ENCODE results near the gene EGFR.

Gene EGFR

DNA sequence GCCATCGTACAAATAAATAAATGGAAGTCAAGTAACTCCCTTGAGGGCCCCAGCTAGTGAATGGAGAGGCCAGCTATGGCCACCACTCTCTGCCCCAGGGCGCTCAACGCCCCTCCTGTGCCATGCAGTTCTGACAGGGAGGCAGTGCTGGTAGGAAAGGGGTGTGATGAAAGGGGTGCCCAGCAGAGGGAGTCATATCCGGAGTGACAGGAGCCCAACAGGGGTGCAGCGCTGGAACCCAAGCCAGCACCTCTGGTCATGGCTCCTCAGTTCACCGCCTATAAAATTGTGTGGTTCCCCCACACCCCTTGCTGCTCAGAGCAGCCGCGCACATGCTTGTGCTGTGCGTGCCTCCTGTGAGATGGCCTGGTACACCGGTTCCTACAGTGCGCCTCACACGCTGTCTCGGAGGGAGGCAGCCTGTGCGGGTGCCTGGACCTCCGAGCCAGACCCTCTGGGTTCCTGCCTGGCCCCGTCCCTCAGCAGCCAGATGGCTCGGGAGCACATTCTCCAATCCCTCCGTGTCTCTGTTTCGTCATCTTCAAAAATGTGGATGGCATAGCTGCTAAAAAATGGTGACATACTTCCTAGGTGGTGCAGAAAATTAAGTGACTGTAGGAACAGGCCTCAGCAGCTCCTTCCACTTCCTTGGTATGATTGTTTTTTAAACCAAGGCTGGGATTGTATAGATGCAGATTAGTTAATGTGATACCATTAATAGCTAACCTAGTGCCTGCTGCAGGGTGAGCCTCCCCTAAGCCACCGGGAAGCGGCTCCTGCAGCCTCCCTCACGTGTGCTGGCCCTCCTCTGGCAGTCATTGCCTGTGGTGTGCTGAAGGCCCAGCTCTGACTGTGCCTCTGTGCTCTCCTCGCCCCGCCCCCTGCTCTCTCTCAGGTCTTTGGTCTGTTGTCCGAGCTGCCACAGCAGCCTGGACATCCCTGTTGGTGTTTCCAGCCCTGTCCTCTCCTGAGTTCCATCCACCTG, 125.8 kb downstream of the EGFR start:
- DNase-seq (ENCODE audit: low read depth in 2 of 2), result no peak

GRCh38 chr7:55145606-55146005, 126.8 kb downstream of the EGFR start:
- DNase-seq (ENCODE audit: low read depth in 2 of 2), result no peak

DNA sequence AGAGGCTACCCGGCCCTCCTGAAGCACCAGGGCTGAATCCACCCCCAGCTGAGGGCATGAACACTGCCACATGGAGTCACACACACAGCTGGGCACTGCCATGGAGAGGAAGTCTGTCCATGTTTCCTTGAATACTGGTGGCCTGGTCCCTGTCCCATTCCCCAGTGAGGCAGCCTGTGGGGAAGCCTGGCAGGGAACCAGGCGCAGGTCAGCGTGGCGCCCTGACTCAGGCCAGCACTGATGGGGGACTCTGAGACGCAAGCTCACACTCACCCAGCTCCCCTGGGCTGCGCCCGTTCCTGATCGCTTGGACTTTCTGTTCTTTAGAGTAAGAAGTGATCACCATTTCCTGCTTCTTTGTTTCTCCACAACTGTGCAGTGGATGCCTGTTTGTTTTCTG, 128.3 kb downstream of the EGFR start:
- no peak for DNase-seq (ENCODE audit: low read depth in 2 of 2)

DNA sequence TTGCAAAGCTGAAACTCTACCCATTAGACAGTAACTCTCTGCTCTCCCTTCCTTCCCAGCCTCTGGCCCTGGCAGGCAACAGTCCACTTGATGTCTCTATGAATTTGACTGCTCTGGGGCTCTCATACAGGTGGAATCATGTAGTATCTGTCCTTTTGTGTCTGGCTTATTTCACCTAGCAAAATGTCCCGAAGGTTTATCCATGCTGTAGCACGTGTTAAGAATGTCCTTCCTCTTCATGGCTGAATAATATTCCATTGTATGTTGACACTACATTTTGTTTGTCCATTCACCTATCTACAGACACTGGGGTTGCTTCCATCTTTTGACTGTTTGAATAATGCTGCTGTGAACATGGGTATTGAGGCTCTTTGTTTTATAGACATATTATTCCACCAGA, 128.9 kb downstream of the EGFR start:
- DNase-seq (ENCODE audit: low read depth in 2 of 2), result no peak

- DNase-seq (ENCODE audit: low read depth in 2 of 2), result no peak
Measured at GRCh38 chr7:55148571-55148970, 129.8 kb downstream of the EGFR start.

DNA sequence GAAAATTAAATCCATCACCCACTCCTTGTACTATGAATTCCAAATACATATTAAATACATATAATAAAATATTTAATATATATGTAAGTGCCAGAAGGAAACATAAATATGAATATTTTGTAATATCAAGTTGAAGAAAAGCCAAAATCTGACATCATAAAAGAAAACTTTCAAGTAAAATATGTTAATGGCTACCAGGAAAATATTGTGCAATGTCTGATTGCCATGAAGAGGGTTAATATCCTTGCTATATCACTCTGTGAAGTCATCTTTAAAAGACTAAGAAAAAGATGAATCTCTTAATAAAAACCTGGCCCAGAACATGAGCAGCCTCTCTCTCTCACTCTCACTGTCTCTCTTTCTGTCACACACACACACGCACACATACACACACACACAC, 130.2 kb downstream of the EGFR start:
- DNase-seq (ENCODE audit: low read depth in 2 of 2), result no peak

DNA sequence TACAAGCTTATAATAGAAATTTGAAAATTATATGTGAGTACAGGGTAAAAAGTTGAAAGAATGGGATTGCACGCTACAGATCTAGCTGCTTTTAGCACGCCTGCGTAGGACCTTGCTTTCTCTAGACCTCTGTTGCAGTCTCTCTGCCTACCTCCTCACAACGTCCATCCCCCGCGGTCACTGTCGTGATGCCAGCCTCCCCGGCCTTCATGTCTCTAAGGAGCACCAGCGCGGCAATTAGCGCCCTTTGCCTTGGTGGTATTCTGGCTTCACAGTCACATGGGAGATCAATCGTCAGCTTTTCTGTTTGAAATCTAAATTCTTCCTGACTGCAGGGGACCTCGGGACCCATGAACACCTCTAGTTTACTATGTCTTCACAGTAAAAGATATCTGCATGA, 131.3 kb downstream of the EGFR start:
- DNase-seq (ENCODE audit: low read depth in 2 of 2), result no peak

GRCh38 chr7:55150709-55151451, 132.1 kb downstream of the EGFR start:
- no peak for DNase-seq (ENCODE audit: low read depth in 2 of 2)

DNA sequence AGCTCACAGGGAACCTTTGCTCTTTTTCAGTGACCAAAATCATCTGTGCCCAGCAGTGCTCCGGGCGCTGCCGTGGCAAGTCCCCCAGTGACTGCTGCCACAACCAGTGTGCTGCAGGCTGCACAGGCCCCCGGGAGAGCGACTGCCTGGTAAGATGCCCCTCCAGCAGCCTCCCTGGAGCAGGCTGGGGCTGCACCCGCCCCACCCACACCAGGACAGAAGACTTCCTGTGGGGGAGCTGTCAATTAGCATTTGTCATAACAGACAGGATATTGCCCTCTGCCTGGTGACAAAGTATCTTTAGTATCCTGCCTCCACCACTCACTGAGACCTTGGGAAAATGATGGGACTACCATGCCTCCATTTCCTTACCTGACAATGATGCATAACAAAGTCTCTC, 133.7 kb downstream of the EGFR start:
- DNase-seq (ENCODE audit: low read depth in 2 of 2), result no peak

- DNase-seq (ENCODE audit: low read depth in 2 of 2), result no peak
Measured at GRCh38 chr7:55154096-55154495, 135.3 kb downstream of the EGFR start.

DNA sequence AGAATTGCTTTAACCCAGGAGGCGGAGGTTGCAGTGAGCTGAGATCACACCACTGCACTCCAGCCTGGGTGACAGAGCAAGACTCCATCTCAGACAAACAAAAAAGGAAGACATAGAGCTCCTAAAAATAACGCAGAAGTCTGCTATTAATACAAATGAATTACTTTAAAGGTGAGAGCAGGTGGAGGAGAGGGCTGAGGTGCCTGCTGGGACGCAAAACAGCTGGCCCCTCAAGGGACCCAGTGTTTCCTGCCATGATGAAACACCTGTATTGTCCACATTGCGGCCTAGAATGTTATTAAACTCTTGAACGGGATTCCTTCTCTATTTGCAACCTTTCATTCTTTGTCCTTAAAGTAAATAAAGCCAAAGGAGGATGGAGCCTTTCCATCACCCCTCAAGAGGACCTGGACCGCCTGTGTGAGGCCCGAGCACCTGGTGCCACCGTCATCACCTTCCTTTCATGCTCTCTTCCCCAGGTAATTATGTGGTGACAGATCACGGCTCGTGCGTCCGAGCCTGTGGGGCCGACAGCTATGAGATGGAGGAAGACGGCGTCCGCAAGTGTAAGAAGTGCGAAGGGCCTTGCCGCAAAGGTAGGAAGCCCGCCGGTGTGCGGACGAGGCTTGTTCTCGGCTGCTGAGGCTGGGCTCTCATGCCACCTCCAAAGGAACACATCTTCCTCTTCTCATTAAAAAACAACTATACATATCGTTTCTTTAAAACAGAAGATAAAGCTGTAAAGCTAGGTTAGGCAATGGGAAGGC, 136.7 kb downstream of the EGFR start:
- no peak for DNase-seq (ENCODE audit: low read depth in 2 of 2)

DNA sequence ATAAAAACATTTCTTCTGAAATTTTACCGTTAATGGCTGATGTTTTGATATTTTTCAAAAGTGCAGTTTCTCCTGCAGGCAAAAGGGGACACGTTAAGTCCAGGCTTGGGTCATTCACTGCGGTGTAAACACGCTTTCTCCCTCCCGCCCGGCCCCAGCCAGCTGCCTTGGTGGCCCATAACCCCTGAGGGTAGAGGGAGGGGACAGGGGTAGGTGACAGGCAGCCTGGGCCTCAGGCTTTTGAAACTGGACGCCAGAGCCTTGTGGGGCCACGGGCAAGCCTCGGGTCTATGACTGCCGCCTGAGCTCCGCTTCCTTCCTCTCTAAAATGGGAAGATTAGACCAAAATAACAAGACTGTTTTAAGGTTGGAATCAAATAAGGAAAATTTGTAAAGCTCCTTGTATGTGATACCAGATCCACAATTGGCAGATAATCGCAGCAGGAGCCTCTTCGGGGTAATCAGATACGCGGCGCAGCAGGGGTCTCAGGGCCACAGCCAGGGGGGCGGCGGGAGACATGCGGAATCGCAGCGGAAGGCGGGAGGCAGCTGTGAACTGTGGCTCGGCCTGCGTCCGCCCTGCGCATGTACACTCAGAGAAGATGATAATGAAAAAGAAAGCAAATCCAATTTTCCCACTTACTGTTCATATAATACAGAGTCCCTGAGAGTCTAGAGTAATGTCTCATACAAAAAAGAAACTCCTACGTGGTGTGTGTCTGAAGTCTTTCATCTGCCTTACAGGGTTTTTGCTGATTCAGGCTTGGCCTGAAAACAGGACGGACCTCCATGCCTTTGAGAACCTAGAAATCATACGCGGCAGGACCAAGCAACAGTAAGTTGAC, 138.3 kb downstream of the EGFR start:
- no peak for DNase-seq (ENCODE audit: low read depth in 2 of 2)

- DNase-seq (ENCODE audit: low read depth in 2 of 2), result no peak
Measured at GRCh38 chr7:55157764-55158105, 138.9 kb downstream of the EGFR start.

DNA sequence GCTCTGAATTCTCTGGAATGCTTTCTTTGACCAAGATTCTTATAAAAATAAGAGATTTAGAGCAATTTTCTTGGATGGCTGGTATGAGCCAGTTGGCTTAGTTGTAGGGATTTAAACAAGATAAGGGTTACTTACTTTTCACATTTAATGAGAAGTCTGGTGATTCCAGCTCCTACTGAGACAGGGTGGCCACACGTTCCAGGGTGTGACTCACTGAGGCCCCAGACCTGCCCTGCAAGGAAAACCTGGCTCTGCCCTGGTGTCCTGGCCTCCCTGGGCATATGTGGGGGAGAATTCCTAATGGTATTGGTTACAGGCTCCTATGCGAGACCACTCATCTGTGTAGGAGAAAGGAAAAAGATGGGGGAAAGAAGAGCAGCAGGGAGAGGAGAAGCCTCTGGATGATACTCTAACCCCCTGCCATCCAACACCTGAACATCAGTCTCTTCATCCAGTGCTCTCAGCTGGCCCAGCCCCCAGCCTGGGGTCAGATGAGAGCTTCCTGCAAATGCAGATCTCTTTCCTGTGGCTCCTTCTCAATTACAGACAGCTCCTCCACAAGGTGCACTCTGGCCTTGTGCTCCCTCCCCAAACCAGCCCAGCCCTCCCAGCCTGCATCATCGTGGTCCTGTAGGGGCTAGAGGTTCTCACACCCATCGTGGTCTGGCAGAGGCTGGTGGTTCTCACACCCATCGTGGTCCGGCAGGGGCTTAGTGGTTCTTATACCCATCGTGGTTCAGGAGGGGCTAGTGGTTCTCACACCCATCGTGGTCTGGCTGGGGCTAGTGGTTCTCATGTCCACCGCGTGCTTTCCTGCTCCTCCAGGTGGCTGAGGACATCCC, 139.9 kb downstream of the EGFR start:
- DNase-seq (ENCODE audit: low read depth in 2 of 2), result no peak

GRCh38 chr7:55160539-55160938, 141.7 kb downstream of the EGFR start:
- no peak for DNase-seq (ENCODE audit: low read depth in 2 of 2)

DNA sequence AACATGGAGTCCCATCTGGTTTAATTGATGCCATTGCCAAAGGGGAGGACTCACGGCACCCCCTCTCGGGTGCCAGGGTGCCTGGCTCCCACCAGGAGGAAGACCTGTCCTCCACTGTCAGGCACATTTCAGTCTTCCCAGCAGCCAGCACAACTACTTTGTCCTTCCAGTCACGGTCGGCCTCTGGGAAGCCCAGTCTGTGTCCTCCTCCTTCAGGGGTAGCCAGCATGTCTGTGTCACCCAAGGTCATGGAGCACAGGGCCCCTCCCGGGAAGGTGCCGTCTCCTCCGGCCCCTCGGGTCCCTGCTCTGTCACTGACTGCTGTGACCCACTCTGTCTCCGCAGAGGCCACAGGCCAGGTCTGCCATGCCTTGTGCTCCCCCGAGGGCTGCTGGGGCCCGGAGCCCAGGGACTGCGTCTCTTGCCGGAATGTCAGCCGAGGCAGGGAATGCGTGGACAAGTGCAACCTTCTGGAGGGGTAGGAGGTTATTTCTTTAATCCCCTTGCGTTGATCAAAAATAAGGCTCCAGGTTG, 142.4 kb downstream of the EGFR start:
- no peak for DNase-seq (ENCODE audit: low read depth in 2 of 2)

DNA sequence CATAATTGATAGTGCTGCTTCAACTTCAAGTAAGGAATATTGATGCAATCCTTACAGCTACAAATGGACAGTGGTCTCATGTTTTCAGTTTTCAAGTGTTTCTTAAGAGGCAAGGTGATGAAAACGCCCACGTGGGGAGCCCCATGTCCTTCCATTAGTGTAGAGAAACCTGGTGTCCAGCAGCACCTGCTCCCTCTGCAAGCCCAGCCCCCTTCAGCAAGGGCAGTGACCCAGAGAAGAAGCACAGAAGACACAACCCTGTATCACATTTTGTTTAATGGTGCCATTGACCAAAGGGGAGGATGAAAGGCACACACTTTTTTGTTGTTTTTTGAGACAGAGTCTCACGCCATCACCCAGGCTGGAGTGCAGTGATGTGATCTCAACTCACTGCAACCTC, 143.7 kb downstream of the EGFR start:
- no peak for DNase-seq (ENCODE audit: low read depth in 2 of 2)

DNA sequence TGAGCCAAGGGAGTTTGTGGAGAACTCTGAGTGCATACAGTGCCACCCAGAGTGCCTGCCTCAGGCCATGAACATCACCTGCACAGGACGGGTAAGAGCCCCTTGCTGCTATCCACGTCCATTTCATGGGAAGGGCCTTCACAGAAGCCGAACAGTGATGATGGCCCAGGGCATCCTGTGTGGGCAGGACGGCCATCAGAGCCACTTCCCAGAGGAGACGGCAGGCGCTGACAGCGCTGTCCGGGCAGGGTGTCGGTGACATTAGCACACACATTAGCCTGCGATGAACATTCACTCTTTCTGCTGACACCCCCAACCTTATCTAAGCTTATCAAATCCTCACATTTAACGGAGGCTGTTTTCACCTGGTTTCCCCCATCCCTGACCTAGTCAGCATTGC, 144.9 kb downstream of the EGFR start:
- DNase-seq (ENCODE audit: low read depth in 2 of 2), result no peak

DNA sequence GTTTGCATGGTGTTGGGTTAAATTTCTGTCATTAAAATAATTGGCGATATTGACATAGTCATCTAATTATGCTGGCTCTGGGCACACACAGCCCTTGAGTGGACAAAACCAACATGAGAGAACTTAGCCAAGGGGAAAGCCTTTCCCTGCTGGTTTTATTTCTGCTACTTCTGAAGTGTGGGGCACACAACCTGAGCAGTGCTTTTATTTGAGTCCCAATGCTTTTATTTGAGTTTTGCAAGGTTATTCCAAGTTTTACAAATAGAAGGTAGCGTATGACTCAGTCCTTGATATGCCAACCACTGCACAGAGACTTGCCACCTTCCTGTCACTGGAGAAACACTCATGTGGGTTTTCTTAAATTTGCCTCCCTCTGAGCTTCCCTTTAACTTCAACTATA, 145.7 kb downstream of the EGFR start:
- no peak for DNase-seq (ENCODE audit: low read depth in 2 of 2)

- DNase-seq (ENCODE audit: low read depth in 2 of 2), result no peak
Measured at GRCh38 chr7:55165176-55165861, 146.5 kb downstream of the EGFR start.

Measured in stimulated activated CD8-positive, alpha-beta memory T cell treated with anti-CD3 and anti-CD28 coated beads, Interleukin-2, amount 100 ng/mL, for 48 hours (primary cell).